ENCODE measurements around the gene LZTFL1.
A peak's percentile ranks its signal among the peaks of the same experiment; 100 is the strongest.
"Not testable (repeated sequence)": the region's sequence is repeated elsewhere in the genome, so short reads cannot be mapped to it uniquely, and the experiment has no call there.

The LZTFL1 gene

DNA sequence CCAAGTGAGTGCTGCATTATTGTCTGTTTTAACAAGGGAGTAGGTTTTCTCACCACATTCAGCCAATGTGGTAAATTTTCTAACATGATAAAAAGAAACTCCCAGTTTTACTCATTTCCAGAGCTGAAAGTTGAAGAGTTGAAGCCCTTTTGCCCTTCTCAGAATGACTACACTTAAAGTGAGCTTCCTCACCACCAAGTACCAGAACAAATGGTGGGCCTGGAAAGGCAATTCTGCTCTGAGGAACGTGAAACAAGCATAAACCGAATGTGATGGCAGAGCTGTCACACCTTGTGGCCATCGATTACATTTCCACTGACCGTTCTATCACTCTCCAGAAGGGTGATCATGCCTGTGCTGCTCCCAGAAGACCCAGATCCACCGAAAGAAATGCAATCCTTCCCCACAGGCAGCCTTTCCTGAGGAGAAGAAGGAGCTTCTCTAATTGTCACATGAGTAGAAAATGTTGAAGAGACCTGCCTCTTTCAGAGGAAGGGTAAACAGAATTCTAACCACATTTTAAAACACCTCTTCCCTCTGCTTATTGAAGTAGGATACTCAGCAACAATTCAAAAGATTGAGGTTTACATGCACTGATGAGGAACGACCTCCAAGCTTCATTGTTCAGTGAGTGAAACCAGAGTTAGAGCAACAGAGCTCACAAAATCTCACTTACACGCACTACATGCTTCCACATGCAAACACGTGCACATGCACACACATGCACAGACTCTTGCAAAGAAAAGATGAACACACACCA, 23.0 kb upstream of the LZTFL1 start:
- peak; percentile 51 for DNase-seq

DNA sequence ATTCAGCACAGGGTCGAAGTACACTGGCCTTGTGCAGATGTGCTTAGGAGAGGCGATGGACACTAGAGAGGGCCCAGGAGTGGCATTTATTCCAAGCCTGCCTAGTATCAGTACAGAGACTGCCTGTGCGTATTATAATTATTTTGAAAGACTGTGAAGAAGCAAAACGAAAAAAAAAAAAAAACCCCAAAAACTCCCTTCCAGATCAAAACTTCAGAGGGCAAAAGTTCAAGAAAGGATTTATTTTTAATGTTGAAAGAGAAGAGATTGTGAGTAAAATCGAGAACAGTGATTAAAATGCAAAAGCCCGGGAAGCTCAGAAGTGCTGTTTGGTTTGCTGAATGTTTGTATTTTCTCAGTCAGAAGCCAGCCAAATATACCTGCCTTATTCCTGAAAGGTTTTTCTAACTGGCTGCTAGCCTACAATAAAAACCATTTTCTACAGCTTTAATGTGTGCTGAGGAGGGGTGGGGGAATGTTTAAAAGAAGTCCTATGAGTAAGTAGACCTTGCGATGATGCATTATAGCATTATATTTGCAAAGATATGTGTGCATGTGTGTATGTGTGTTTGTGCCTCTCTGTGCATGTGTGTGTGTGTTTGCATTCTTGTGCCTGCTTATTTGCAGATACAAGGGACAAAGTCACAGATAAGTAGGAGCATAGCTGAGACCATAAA, 19.3 kb upstream of the LZTFL1 start:
- no peak for DNase-seq

DNA sequence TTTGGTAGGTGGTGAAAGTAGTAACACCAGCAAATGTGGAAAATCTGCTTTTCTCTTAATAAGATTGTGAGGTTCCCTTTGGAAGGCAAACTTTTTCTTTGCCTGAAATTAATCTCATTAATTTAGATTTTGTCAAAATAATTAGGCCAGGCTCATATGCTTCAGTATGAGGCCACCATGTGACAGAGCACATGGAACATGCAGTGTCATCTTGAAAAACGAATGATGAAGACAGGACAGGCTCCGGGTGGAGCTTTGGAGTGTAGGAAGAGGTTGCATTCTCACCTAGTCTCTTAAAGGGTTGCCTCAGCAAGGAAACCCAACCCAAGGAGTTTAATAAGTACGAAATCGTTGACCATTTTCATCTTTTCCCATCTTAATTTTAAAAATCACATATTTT, 18.6 kb upstream of the LZTFL1 start:
- DNase-seq = no peak

DNA sequence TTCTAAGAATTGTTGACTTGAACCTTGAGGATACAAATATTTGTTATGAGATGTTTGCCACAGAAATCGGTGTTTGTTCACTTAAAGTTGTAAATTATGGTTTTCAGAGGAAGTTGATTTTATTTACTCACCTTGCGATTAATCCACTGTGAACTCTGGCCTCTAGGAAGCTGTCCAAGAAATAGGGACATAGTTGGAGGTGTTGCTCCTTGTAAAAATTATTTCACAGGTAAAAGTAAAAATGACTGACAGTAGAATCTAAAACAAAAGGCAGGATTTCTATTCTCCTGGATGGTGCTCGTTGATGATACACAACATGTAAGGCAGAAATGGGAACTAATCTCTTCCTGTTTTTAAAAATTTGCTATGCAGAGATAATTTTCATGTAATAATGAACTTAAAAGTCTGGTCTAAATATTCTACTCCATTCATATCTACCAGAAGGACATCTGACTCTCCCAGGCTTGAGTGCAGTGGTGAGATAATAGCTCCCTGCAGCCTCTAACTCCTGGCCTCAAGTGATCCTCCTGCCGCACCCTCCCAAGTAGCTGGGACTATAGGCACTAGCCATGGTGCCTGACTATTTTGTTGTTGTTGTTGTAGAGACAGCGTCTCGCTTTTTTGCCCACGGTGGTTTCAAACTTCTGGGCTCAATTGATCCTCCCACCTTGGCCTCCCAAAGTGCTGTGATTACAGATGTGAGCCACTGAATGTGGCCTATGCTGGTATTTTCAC, 17.1 kb upstream of the LZTFL1 start:
- no peak for DNase-seq

DNA sequence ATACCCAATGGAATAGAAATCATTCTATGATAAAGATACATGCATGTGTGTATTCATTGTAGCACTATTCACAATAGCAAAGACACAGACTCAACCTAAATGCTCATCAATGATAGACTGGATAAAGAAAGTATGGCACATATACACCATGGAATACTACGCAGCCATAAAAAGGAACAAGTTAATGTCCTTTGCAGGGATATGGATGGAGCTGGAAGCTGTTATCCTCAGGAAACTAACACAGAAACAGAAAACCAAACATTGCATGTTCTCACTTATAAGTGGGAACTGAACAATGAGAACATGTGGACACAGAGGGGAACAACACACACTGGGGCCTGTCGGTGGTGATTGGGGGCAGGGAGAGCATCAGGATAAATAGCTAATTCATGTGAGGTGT, 15.1 kb upstream of the LZTFL1 start:
- not testable (repeated sequence) for DNase-seq

DNA sequence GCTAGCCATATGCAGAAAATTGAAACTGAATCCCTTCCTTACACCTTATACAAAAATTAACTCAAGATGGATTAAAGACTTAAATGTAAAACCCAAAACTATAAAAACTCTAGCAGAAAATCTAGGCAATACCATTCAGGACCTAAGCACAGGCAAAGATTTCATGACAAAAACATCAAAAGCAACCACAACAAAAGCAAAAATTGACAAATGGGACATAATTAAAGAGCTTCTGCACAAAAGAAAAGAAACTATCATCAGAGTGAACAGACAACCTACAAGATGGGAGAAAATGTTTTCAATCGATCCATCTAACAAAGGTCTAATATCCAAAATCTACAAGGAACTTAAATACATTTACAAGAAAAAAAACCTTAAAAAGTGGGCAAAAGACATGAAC, 14.4 kb upstream of the LZTFL1 start:
- DNase-seq = not testable (repeated sequence)

DNA sequence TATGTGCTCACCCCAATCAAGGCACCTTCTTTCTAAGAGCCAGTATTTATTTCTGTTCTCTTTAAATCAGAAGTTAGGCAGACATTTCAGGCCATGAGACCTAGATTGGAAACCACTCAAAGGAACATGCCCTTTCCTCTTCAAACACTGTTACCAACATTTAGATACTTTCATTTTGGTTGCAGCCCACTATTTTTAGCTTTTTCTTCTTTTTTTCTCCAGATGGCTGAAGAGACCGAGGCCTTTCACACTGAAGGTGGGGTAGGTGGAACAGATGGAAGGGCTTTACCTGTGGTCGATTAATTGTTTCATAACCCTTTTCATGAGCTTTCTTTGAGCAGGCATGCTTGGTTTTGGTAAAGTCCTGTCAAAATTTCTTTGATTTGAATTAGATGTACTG, 10.9 kb upstream of the LZTFL1 start:
- DNase-seq = no peak

DNA sequence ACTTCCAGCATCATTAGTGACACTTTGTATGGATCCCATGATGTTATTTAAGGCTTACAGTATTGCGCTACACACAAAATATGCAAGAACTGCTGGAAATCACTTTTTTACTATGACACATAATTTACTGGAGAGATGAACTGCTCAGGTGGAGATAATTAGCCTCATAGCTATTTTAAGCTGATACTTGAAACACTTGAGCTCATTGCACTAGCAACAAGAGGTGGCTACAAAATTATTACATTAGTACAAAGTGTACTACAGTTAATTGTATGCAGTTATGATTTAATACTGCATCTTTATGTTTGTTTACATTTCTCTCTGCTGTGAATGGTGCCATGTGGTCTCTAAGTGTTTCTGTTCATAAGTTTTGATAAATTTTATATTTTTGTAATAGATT, 6.5 kb upstream of the LZTFL1 start:
- no peak for DNase-seq

DNA sequence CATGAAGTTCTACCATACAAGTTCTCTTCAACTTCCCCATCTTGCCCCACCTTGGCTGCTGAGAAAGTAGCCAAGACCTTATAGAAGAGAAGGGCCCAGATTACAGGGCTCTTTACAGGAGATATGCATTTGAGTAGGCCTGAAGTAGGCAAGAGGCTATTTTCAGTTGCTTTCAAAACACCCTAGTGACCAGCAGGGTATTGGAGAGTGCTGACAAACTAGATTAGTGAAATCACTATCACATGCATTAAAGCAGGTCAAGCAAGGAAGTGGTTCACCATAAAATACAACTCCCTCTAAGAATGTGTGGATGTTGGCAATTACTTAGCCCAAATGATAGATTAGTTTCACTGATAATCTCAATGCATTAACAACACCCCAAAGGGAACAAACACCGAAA, 2.7 kb upstream of the LZTFL1 start:
- no peak for DNase-seq

DNA sequence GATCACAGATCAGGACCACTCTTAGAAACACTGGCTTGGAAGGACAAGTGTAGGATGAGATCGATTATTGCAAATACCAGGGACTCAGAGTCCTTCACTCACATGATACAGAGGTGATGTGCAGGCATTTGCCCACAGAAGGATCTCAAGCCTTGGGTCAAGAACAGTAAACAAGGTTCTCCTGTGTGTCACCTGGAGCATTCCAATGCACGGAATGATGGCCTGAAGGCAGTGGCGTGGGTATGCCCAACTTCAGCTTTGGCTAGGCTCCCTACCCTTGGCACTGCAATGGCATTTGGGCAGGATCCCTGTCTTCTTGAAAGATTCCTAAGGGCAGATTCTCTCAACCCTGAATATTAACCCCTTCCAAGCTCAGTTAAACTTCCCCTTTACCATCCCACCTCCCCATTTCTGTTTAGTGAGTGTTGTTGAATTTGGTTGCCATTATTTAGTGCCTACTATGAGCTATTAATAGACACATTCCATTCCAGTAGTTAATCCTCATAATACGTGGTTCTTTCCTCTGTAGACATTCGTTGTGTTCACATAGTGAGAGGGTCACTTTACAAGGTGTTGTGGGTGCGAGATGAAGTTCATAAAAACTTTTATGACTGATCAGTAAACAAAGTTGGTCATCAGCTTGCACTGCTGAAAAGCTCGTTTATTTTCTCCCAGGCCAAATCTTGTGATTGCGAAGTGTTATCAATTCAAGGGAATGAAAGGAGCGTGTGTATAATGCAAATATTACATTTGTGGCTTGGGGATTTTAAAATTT, 1.1 kb upstream of the LZTFL1 start:
- DNase-seq = no peak

DNA sequence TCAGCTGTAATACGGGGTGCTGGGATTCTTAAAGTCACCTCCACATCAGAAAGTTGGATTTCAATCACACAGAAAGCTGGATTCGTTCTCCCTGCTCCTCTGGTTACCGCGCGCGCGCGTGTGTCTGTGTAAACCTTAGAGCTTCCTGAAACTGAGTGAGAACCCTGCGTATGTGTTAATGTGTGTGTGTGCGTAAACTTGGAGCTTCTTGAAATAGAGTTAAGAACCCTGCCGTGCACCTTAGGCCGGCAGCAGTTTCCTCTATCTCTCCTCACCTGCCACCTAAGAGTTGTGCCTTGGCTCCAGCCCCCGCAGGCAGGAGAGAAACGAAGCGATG, 531 bp downstream of the LZTFL1 start:
- DNase-seq = peak; percentile 30

DNA sequence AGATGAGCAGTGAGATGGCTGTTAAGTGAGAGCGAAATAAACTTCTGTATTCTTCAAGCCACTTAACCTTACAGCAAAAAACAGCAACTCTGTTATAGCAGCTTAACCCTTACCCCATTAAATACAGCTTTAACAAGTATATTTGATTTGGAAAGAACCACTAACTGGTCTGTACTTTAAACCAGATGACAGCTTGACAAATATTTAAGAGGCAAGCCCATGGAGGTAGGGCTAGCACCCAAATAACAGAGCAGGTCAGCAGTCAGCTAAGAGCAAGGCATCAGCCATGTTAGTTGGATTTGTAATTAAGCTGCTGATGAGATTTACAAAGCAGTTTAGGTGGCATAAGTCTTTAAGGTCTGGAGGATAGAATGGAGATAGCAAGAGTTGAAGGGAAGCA, 3.5 kb downstream of the LZTFL1 start:
- no peak for DNase-seq

DNA sequence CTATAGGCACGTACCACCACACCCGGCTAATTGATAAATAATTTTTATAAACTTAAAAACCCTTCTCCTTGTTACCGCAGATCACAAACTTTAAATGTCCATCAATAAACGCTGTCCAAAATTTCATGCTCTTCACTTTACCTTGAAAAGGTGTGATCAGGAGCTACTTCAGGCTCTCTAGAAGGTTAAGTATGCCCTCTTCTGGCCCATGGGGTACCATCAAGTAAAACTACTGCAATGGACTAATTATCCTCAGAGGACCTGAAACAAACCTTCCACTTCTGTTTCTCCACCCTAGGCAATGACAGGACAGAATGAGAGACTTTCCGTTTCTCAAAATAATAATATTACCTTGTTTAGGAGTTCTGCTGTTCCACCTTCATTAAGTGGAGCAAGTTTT, 9.2 kb downstream of the LZTFL1 start:
- no peak for DNase-seq

DNA sequence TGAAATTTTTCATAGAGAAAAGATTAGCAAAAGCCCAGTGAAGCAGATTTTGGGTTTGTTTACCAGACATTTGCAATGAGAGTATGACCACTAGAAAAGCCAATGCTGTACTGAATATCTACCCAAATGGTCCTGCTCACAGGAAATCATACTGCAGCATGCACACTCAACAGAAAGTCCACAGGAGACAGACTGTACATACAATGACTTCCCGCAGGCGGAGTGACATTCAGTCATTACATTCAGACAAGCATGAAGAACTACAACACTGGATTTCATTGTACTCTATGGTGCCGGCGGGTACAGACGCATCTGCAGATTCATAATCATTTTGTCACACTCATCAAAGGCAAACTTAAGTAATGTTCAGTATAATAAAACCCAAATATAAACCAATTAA, 11.8 kb downstream of the LZTFL1 start:
- no peak for DNase-seq

DNA sequence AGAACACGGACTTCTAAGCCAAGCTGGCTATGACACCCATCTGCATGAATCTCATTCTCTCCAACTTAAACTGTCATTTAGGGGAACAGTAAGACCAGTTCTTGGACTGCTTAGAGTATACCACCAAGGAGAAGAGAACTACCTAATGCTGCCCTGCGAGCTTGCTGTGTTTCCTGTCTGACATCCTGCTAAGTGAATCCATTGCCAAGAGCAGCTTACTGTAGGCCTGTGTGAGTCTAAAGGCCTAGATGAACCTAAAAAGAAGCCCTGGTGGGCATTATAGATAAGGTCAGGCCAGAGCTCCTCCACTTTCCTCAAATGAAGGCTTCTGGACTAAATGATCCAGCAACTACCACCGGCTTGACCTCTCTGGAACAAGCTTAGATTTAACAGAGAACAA, 15.0 kb downstream of the LZTFL1 start:
- no peak for DNase-seq

DNA sequence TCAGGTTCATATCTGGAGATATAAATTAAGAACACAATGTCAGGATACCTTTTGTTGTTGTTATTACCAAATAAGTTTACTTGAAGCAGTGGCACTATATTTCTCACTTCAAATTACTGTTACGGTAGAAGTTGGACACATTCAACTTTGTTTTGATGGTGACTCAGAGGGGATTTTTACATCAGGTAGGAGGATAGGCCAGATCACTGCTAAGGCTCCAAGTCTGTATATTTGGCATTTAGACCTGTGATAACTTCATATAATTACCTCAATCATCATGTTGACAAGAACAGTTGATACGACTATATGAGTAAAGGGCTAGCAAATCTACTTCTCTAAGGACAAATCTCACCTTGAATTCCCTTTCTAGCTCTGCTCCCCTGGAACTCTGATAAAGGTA, 15.6 kb downstream of the LZTFL1 start:
- DNase-seq = no peak

DNA sequence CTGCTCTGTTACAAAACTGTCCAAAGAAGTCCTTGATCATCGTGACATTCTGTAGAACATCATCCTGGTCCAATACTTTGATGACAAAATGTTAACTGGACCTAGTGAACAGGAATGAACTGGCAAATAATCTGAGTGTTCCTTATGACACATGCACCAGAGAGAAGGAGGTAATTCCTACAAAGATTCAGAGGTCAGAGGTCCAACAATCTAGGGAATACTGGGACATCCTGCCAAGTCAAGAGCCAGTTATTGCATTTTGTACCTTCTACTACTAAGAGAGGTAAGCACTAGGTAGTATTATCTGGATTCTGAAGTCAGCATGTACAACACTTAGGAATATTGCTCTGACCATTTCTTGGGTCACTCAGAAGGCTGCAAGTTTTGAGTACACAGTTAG, 20.8 kb downstream of the LZTFL1 start:
- DNase-seq = no peak

DNA sequence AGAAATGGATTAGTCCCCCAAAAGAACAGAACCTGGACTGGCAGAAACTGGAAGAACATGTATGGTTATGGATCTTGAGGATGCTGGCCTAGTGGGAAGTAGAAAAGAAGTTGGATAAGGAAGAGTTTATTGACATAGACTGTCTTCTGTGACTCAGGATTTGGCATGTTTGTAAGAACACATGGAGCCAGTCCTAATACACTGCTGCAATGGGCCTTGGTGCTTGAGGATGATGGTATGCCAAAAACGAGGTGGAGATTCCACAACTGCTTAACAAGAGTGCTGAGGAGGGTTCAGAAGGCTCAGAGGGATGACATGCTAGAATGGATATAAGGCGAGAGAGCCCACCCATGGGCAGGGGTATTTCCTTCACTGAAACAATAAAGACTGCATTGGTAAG, 22.4 kb downstream of the LZTFL1 start:
- no peak for DNase-seq

DNA sequence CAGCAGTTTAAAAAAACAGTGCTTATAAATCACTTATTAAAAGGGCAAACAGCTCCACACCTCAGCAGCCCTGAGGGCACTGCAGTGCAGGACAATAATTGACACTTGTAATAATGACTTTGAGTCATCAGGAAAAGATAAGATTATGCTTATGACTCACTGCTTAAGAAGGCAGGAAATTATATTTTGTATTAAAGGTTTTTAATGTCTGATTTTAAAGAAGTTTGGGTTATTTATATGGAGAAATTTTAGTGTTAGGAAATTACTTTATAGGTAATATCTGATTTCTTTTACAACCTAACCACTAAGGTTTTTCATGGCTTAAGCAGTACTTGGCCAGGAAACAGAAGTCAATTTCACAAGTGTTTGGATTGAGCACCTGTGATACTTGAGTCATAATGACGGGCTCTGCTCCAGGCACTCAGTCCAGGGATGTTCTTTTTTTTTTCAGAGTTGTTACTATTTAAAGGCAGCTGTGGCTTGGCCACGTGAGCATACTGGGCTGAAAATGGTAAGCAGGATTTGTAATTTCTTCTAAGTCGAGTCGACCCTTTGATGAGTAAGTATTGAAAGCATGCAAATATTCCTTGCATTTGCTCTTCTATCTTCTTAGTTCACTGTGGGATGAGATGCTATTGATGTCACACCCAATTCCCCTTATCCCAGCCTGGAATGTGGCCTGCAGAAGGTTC, 23.9 kb downstream of the LZTFL1 start:
- DNase-seq = no peak

DNA sequence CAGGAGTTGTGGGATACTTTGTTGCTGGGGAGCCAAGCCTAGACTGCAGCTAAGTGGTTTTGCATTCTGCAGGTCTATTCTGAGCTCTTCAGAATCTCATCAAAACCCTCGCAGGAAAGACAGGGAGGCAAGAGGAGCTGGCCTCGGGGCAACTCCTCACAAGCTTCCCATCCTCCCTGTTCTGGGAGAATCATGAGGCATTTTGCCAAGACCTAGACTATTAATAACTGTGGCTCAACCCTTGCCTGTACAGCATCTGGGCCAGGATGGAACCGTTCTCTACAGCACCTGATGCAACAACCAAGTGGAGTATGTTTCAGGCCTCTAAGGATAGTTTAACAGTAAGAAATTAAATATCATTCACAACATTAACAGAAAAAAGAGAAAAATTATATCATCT, 25.4 kb downstream of the LZTFL1 start:
- no peak for DNase-seq

DNA sequence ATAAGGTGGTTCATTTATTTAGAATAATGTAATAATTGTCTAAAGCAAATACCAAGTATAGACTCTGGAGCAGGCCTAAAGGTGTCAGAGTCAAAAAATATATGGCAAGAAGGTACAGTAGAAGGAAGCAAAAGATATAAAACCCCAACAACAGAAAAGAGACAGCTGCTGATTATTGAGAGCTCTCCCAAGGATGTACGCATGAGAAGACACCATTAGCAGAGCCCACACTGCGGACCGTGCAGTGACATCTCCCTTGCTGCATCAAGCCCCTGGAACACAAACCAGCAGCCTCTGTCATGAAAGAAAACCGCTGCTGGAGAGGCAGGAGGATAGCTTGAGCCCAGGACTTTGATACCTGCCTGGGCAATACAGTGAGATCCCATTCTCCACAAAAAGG, 27.6 kb downstream of the LZTFL1 start:
- no peak for DNase-seq

DNA sequence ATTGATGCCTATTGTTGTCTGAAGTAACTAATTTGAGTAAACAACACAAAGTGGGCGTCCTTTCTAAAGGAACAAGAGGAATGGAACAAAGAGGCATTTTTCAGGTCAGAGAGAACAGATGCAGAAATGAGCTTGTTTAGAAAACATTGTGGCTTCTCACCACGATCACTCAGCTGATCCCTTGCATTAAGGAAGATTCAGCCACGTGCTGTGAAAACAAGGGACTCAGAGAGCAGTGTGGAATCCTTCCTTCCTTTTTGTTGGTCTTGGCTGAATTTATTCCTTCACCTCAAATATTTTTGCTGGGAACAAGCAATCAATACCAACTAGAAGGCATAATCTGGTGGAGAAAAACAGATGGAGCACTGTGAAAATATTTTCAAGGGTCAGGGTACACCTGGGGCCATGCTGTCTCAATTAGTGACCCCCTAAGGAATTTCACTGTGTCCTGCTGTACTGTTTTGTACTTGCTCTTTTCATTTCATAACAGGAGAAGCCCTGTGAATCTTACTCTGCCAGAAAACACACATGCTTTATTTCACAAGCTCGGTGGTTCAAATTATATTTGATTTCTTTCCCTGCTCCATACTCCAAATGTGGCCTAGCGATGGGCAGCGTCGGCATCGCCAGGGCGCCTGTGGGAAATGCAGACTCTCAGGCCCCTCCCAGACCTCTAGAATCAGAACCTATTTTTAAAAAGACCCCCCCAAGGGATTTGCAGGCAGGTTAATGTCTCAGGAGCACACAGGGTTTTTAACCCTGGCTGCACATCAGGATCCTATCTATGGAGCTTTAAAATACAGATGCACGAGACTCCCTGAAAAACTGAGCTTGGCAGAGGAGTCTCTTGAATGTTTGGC, 34.0 kb downstream of the LZTFL1 start:
- DNase-seq = no peak

Measured in activated CD4-positive, alpha-beta T cell treated with anti-CD3 and anti-CD28 coated beads for 48 hours (primary cell).